Stimulated activated CD4-positive, alpha-beta T cell treated with anti-CD3 and anti-CD28 coated beads, TNF-alpha, amount 100 ng/mL, for 1 hour (primary cell): ENCODE results near the gene DENND2D.

ENCODE experiments used
- DNase-seq, 3 donors: peaks; one replicate each; pipeline ENCODE4 v3.0.0-alpha.2; 2020; ENCODE audit warnings: low read depth in 3 of 3, low spot score in 1 of 3

Gene DENND2D

GRCh38 chr1:111141245-111142220 lies 58.9 kb downstream of the DENND2D start:
- no peak for DNase-seq

GRCh38 chr1:111140680-111140967 lies 59.8 kb downstream of the DENND2D start:
- DNase-seq, result no peak

- DNase-seq, result peak; percentile 70 to 77 (median 76)
Observed at GRCh38 chr1:111139956-111140679, 60.3 kb downstream of the DENND2D start, which contains the start of the genes CEPT1 and DRAM2. Gene CEPT1, plus strand, starts transcription at chr1:111140223. Its CDS starts 7,492 bp downstream, at chr1:111147715. Gene DRAM2, minus strand, starts transcription at chr1:111140093. Its CDS starts 8,539 bp downstream, at chr1:111131554.

GRCh38 chr1:111139324-111139955 lies 61.0 kb downstream of the DENND2D start:
- DNase-seq, result peak in 2 of 3 donors; percentile 12 to 40
